Thyroid gland (tissue), 4 donors: Measurements from ENCODE around the gene PIK3CD.

ENCODE experiments used
- POLR2A ChIP-seq, 2 donors: fragments of 450-650 bp; IDR thresholded peaks; one replicate each; pipeline ENCODE4 v1.6.1; 2017; ENCODE audit warnings: antibody characterized with exemption in 2 of 2, mild to moderate bottlenecking in 2 of 2, moderate library complexity in 1 of 2
- TF ChIP-seq, protein P1 (sequence below), 6 experiments: fragments of 200-600 bp in 3 of 6; fragments of 450-650 bp in 3 of 6; sonication (generic) in 3 of 6; IDR thresholded peaks; one replicate each; pipeline ENCODE4 v1.5.1; 2016 to 2019; ENCODE audit warnings: antibody characterized with exemption in 6 of 6, mild to moderate bottlenecking in 2 of 6, inconsistent platforms in 1 of 6, moderate library complexity in 1 of 6

DNA sequence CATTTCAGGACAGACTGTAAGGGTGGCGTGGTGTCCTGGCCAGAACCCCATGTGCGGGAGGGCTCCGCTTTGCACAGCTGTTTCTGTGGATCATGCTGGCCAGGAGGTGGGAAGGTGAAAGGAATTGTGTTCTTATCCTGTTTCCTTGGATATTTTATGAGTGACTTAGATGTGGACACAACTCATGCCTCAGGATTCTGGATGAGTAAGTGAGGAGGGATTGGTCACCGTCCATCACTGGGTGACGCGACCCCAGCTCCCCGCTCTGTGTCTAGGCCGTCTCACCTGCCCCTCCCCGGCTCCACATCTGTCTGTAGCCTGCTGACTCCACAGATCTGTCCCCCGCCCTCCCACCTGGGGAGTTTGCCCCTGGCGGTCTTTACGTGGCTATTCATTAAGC, 48.8 kb downstream of the PIK3CD start:
- TF ChIP-seq POLR2A (IDR thresholded peaks at IDR 0.05), result no peak
- TF ChIP-seq, protein P1, sequence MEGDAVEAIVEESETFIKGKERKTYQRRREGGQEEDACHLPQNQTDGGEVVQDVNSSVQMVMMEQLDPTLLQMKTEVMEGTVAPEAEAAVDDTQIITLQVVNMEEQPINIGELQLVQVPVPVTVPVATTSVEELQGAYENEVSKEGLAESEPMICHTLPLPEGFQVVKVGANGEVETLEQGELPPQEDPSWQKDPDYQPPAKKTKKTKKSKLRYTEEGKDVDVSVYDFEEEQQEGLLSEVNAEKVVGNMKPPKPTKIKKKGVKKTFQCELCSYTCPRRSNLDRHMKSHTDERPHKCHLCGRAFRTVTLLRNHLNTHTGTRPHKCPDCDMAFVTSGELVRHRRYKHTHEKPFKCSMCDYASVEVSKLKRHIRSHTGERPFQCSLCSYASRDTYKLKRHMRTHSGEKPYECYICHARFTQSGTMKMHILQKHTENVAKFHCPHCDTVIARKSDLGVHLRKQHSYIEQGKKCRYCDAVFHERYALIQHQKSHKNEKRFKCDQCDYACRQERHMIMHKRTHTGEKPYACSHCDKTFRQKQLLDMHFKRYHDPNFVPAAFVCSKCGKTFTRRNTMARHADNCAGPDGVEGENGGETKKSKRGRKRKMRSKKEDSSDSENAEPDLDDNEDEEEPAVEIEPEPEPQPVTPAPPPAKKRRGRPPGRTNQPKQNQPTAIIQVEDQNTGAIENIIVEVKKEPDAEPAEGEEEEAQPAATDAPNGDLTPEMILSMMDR (IDR thresholded peaks at IDR 0.05), result no peak
